GM19452 (cell line): Measurements from ENCODE around the gene PTPN1.

Experiments
- ATAC-seq: cut with Tn5 transposase; IDR thresholded peaks from one replicate; pipeline ENCODE4 v1.9.1; 2021; ENCODE audit not compliant: unreplicated experiment

The PTPN1 gene

DNA sequence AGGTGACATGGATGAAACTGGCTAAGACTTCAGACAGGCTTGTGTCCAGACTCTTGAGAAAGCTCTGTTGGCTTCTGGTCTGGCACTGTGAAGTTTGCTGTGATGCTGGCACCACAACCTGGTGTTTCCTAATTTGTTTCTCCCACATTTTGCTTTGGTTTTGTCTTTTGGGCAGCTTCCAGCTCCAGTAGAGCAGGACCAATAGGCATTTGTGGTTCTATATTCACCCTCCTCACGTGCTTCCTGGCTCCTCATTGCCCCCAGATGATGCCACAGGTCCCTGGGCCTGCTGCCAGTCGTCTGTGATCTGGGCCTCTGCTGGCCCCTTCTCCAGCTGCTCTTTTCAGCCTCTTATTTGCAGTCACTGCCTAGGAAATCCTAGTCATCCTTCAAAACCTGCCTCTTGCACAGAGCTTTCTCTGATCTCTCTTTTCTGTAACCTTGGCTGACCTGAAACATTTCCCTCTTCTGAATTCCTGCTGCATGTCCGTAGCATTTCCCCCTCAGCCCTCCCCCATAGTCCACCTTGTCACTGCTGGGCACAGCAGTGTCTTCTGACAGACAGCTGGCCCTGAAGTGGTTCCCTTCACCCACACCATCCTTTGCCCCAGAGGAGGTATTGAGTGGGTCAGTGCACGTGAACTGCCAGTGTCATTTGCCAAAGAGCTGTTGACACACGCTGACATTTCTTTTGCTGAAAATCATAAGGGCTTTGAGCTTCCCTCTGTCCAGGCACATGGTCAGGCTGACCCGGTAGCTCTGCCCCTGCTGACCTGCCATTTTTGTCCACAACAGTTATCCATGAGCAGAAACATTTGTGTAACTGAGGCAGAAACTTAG lies 63.0 kb downstream of the PTPN1 start:
- ATAC-seq, result no peak

DNA sequence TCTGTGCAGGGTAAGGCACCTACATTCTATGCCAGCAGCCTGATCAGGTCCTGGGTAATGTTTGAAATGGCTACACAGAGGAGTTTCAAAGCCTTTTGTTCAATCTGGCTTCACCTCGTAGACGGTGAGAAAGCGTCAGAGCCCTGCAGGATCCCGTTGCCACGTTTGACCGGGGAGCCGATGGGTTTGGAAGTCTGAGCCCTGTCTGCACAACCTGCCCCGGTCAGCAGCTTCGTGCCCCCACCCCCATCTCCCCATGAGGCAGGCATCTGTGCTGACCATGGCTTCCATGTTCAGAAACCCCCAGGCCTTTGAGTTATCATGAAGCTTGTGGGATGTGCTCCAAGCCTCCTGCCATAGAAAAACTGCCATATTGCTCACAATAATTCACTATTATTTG lies 63.9 kb downstream of the PTPN1 start:
- no peak for ATAC-seq

DNA sequence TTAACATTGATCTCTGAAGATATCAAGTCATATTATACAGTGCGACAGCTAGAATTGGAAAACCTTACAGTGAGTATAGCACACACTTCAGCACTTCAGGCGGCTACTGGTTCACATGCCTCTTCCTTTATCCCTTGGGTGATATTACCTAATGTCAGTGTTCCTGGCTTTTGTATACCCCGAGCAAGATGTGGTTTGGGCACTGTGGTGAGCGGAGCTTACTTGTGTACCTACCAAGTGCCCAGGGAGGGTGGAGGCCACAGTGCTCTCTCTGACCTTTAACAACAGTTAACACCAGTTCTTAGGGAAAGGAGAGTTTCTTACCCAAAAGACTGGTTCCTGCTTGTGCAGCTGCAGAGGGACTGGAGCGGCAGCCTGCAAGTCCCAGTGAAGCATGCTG lies 64.4 kb downstream of the PTPN1 start:
- ATAC-seq, result no peak

DNA sequence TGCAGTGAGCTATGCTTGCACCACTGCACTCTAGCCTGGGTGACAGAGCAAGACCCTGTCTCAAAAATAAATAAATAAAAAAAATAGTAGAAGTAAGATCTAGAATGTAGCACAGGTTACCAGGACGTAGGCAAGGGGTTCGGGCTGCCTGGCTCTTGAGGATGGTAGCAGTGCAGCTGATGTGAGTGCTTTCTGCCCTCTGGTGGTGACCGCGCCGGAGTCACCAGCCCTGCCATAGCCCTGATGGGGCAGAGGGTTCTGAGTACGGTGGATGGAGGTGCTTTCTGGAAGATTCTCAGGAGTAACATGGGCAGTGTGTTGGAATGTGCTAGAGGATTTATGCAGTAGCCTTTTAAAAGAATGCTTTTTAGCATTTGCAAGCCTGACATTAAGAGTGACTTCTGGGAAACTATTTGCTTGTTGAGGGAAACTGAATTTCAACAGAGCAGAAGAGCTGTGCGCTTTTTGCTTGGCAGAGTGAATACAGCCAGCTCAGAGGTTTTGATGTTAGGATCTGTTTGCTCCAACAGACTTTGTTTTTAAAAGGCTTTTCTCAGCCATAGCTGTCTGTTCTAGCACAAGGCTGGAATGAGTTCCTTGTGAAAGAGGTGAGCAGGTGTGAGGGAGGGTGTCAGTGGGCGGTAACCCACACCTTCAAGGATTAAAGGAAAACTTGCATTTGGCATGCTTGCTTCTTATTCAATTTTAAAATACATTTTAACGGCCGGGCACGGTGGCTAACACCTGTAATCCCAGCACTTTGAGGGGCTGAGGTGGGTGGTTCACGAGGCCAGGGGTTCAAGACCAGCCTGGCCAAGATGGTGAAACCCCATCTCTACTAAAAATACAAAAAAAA lies 65.9 kb downstream of the PTPN1 start:
- ATAC-seq, result no peak

DNA sequence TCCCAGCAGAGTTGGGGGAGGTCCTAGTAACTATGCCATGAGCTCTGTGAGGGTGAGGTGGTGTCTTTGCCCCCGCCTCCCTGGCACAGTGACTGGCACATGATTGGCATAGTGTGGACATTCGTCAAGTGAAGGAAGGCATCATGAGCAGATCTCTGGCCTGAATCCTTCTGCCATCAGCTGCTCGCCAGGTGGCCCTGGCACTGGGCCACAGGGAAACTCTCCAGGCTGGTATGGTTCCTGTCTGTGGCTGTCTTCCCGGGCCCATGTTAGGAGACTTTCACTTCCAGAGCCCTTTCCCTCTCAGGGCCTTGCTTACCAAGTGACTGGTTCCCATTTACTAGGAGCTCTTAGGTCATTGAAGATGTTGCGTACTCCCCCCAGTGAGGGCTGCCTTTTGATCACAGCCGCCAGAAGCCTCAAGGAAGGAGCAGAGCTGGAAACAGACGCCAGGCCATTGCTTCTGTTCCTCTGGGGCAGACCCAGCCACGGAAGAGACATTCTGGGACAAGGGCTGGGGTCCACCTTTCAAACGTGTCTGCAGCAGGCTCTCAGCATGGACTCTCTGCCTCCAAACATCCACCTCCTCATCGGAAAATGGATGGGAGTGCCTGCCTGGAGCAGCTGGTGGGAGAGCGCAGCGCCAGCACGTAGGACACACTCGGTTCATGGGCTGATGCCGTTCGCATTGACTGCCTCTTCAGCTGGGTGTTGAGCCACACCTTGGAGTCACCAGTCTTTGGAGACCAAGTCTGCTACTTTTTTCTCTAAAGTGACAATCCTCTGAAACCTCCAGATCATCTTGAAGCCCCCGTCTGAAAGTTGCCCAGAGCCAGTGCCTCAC lies 67.2 kb downstream of the PTPN1 start:
- ATAC-seq, result no peak

DNA sequence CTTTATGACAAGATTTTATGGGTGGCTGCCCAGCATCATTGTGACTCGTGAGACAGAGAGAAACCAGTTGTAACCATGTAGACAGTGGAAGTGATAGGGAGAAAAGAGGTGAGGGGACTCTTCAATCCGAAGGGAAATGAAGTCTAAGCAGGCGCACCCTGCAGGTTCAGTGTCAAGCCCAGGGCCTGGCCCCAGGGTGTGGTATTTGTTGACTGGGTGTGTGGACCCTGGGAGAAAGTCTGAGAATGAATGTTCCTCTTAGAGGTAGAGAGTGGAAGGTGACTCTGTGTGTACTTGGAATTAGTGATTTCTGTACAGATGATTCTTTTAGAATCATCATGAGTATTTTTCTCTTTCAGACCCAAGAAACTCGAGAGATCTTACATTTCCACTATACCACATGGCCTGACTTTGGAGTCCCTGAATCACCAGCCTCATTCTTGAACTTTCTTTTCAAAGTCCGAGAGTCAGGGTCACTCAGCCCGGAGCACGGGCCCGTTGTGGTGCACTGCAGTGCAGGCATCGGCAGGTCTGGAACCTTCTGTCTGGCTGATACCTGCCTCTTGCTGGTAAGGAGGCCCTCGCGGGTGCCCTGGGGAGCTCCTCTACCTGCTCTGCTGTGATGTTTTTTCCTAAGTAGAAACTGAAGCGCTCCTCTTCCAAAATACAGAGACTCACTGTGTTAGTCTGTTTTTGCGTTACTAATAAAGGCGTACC lies 68.0 kb downstream of the PTPN1 start:
- ATAC-seq, result no peak

DNA sequence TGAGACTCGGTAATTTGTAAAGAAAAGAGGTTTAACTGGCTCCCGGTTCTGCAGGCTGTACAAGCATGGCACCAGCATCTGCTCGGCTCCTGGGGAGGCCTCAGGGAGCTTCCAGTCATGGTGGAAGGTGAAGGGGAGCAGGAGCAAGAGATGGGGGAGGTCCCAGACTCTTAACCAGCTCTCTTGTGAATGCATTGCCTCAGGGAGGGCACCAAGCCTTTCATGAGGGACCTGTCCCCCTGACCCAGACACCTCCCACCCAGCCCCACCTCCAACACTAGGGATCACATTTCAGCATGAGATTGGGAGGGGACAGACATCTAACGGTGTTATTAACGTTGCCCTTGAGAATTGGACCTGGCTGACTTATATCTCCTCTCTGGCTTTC lies 68.6 kb downstream of the PTPN1 start:
- no peak for ATAC-seq

DNA sequence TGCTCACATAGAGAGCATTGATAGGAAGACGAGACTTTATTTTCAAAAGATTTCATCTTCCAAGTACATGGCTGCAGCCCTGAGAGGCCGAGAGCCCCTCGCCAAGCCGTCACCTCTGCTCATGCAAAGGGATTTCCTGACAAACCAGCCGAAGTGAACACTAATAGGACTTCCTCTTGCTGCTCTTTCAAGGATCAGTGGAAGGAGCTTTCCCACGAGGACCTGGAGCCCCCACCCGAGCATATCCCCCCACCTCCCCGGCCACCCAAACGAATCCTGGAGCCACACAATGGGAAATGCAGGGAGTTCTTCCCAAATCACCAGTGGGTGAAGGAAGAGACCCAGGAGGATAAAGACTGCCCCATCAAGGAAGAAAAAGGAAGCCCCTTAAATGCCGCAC lies 69.3 kb downstream of the PTPN1 start:
- ATAC-seq, result no peak

DNA sequence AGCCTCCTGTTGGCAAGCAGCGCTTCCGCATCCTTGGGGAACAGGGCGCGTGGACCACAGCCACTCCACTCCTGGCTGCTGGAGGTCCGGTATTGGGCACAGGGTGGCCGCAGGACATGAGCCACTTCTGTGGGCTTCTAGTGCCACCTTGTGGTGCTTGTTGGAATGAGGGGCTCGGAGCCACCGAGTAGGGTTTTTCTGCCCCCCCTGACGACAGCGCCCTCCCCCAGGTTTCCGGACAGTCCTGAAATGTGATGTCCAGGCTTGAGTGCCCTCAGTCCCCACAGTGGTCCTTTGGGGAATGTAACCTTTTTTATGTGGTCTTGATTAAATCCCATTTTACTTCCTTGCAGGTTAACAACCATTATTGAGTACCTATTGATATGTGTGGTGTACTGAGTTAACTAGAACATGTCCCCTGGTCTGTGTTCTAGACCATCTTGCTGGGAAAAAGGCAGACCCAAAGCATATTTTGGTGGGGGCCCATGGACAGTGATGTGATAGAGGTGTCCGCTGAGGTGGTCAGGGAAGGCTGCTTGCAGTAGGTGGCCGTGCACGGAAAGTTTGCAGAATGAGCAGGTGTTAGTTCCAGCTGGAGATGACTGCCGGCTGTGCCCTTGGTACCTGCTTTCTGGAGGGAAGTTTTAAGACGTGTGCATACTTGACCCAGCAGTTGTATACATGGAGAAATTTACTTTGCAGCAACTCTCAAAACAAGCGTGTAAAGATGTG lies 70.0 kb downstream of the PTPN1 start:
- no peak for ATAC-seq

DNA sequence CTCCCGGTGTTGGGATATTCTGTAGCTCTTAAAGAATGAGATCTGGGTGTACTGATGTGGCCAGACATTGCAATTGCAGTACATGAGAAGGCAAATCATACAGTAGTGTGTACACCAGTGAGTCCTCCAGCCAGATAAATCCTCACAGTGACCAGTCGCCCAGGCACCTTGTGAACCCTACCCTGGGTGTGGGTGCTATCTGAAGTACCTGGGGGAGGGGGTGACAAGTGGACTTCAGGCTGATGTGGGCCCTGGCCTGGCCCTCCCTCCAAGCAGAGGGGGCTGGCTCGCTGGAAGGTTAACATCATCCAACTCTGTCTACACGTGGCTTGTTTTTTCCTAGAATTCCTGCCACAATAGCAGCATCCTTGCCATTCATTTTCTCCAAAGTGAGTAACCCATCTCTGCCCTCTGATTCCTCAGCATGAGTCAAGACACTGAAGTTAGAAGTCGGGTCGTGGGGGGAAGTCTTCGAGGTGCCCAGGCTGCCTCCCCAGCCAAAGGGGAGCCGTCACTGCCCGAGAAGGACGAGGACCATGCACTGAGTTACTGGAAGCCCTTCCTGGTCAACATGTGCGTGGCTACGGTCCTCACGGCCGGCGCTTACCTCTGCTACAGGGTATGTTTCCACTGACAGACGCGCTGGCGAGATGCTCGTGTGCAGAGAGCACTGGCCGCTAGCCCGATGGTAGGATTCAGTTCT lies 70.8 kb downstream of the PTPN1 start:
- ATAC-seq, result no peak

DNA sequence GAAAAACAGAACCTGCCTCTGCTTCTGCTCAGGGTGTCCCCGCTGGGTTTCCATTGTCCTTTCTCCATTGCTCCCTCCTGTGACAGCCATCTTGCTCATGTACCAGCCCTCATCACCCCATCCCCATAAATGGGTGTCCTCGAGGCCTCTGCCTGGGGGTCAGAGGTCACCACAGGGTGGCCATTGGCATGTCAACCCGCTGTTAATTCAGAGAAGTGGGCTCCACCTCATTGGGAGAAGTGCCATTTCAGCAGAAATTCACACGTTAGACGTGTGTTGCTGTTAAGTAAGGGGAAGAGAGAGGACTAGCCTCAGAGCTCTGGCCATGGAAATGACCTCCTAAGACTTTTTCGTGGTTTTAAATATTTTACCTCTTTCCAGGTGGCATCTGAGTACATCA lies 71.9 kb downstream of the PTPN1 start:
- no peak for ATAC-seq

DNA sequence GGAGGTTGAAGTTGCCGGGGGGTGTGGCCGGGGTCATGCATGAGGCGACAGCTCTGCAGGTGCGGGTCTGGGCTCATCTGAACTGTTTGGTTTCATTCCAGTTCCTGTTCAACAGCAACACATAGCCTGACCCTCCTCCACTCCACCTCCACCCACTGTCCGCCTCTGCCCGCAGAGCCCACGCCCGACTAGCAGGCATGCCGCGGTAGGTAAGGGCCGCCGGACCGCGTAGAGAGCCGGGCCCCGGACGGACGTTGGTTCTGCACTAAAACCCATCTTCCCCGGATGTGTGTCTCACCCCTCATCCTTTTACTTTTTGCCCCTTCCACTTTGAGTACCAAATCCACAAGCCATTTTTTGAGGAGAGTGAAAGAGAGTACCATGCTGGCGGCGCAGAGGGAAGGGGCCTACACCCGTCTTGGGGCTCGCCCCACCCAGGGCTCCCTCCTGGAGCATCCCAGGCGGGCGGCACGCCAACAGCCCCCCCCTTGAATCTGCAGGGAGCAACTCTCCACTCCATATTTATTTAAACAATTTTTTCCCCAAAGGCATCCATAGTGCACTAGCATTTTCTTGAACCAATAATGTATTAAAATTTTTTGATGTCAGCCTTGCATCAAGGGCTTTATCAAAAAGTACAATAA lies 72.5 kb downstream of the PTPN1 start:
- no peak for ATAC-seq

DNA sequence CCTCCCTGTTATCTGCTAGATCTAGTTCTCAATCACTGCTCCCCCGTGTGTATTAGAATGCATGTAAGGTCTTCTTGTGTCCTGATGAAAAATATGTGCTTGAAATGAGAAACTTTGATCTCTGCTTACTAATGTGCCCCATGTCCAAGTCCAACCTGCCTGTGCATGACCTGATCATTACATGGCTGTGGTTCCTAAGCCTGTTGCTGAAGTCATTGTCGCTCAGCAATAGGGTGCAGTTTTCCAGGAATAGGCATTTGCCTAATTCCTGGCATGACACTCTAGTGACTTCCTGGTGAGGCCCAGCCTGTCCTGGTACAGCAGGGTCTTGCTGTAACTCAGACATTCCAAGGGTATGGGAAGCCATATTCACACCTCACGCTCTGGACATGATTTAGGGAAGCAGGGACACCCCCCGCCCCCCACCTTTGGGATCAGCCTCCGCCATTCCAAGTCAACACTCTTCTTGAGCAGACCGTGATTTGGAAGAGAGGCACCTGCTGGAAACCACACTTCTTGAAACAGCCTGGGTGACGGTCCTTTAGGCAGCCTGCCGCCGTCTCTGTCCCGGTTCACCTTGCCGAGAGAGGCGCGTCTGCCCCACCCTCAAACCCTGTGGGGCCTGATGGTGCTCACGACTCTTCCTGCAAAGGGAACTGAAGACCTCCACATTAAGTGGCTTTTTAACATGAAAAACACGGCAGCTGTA lies 73.4 kb downstream of the PTPN1 start:
- no peak for ATAC-seq

DNA sequence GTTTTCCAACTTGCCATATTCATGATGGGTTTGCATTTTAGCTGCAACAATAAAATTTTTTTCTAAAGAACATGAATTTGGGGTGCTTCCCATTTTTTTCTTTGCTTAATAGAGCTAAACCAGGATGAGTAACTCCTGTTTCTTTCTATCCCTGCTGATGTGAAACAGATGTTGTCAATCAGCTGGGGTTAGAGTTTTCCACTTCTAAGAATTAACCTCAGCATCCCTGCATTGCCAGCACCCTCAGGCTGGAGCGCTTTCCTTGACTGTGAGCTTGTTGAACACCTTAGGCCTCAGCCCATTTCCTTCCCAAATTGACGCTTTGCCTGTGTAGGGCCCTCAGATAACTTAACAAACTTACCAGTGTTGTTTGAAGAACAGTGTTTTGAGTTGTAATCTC lies 74.5 kb downstream of the PTPN1 start:
- ATAC-seq, result no peak

DNA sequence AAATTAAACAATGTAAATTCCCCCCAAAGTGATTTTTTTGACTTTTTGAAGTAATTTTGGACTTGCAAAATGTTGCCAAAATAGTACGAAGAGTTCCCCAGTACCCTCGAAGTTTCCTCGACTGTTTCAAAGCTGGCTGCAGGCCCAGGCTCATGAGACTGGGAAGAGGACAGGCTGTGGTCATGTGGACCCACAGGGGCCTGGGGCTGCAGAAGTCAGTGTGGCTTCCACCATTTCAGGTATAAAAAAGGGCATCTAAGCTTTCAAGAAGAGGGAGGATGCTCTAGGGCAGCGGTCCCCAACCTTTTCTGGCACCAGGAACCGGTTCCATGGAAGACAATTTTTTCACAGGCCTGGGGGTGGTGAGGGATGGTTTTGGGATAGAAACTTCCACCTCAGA lies 75.0 kb downstream of the PTPN1 start:
- no peak for ATAC-seq

DNA sequence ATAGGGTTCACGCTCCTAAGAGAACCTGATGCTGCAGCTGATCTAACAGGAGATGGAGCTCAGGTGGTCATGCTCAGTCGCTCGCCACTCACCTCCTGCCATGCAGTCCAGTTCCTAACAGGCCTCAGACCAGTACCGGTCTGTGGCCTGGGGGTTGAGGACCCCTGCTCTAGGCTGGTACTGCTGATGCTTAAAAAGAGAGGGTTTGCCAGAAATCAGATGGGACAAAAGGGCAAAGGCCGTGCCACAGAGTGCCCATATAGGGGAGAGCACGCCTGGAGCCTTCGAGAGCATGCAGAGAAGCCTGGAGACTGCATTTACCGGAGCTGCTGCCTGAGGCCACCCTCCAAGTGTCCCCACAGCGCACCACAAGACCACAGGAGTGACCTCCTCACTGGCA lies 75.5 kb downstream of the PTPN1 start:
- ATAC-seq, result no peak

DNA sequence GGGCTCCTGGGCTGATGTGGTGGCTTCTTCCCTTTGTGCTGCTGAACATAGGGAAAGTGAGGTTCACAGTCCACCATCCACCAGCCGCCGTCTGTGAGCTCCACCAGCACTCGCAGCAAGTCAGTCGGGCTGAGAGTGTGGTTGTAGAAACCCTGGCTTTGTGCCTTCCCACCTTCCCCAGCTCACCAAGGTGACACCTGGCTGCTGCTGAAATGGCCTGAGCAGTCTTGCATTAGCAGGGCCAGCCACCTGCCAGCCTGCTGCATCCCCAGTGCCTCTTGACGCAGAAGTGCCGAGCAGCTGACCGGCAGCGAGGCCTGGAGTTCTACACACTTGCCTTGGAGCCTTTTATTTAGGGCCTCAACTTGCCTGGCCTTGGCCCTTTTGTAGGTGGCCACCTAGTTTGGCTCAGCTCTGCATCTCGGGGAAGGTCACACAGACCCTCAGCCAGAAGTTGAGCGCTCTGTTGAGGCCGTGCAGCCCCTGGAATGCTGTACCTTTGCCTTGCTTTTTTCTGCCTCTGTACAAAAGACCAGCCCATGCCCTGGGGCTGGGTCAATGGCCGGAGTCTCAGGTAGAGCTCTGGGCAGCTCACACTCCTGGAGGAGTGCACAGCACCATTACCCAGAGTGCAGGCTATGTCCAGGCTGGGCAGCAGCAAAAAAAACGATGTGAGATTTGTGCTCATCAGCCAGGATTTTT lies 76.5 kb downstream of the PTPN1 start:
- no peak for ATAC-seq
